Fibroblast of skin of left quadriceps (primary cell): Measurements from ENCODE around the gene C20orf144.

Experiments
- DNase-seq, 2 experiments: peaks; one replicate each; pipeline ENCODE4 v3.0.0-alpha.2; 2013; ENCODE audit warnings: low read depth in 2 of 2

The C20orf144 gene

GRCh38 chr20:33664762-33665144 lies 2.6 kb downstream of the C20orf144 start:
- DNase-seq: no peak

- DNase-seq: peak; percentile 85 to 86
Measured at GRCh38 chr20:33666293-33667244, 4.4 kb downstream of the C20orf144 start, which contains the start of gene ACTL10. Gene ACTL10, plus strand, starts transcription at chr20:33666943. Its CDS starts 555 bp downstream, at chr20:33667498.

- no peak for DNase-seq
Measured at GRCh38 chr20:33667245-33667675, 5.1 kb downstream of the C20orf144 start.

GRCh38 chr20:33667676-33668465 lies 5.7 kb downstream of the C20orf144 start:
- peak in 1 of 2 experiments; percentile 30 for DNase-seq

GRCh38 chr20:33668466-33669155 lies 6.5 kb downstream of the C20orf144 start:
- DNase-seq: no peak

GRCh38 chr20:33669224-33669623 lies 7.1 kb downstream of the C20orf144 start:
- DNase-seq: no peak

- no peak for DNase-seq
Measured at GRCh38 chr20:33669873-33670640, 7.9 kb downstream of the C20orf144 start.

- no peak for DNase-seq
Measured at GRCh38 chr20:33670715-33671499, 8.8 kb downstream of the C20orf144 start.

- DNase-seq: no peak
Measured at GRCh38 chr20:33671573-33672288, 9.6 kb downstream of the C20orf144 start.

- DNase-seq: no peak
Measured at GRCh38 chr20:33672426-33673113, 10.4 kb downstream of the C20orf144 start.

GRCh38 chr20:33673114-33673409 lies 10.9 kb downstream of the C20orf144 start:
- no peak for DNase-seq

- no peak for DNase-seq
Measured at GRCh38 chr20:33673410-33674293, 11.5 kb downstream of the C20orf144 start.

GRCh38 chr20:33674294-33675135 lies 12.4 kb downstream of the C20orf144 start, which contains the start of gene NECAB3:
Gene NECAB3, minus strand, starts transcription at chr20:33674428. Its CDS starts 76 bp downstream, at chr20:33674352.
- peak; percentile 41 to 49 for DNase-seq

- DNase-seq: no peak
Measured at GRCh38 chr20:33675136-33675959, 13.2 kb downstream of the C20orf144 start.

GRCh38 chr20:33676121-33676520 lies 14.0 kb downstream of the C20orf144 start:
- no peak for DNase-seq
